DMS 273 (cell line): ENCODE measurements around the gene PTH1R.

ENCODE experiments used
- DNase-seq: peaks from one replicate; lab custom pipeline; 2025; ENCODE audit not compliant: unreplicated experiment; lab: John Stamatoyannopoulos, UW

PTH1R gene

GRCh38 chr3:46942481-46943236 is 65.1 kb downstream of the PTH1R start:
- DNase-seq = no peak

GRCh38 chr3:46943237-46944187 is 66.0 kb downstream of the PTH1R start:
- DNase-seq = no peak

- no peak for DNase-seq
These were observed 66.7 kb downstream of the PTH1R start for GRCh38 chr3:46944191-46944590.

GRCh38 chr3:46946416-46946815 is 68.9 kb downstream of the PTH1R start:
- DNase-seq = no peak

- no peak for DNase-seq
These were observed 69.5 kb downstream of the PTH1R start for GRCh38 chr3:46946856-46947545.

GRCh38 chr3:46947546-46947901 is 70.0 kb downstream of the PTH1R start:
- no peak for DNase-seq

GRCh38 chr3:46947981-46948791 is 70.7 kb downstream of the PTH1R start:
- peak; percentile 56 for DNase-seq

GRCh38 chr3:46948830-46949671 is 71.5 kb downstream of the PTH1R start:
- peak; percentile 31 for DNase-seq

- DNase-seq = no peak
These were observed 72.7 kb downstream of the PTH1R start for GRCh38 chr3:46950177-46950576.

GRCh38 chr3:46950650-46951241 is 73.2 kb downstream of the PTH1R start:
- no peak for DNase-seq

GRCh38 chr3:46952813-46953212 is 75.3 kb downstream of the PTH1R start:
- no peak for DNase-seq
